Endothelial cell of umbilical vein (primary cell): ENCODE measurements around the gene LRRC8B.

Source experiments
- EZH2 ChIP-seq: IDR thresholded peaks from 2 replicates; pipeline ENCODE4 v1.6.1; 2012; ENCODE audit warnings: borderline replicate concordance, low read depth, mild to moderate bottlenecking, moderate library complexity, low read length, inconsistent platforms; ENCODE audit not compliant: severe bottlenecking
- FOS ChIP-seq: IDR thresholded peaks from 2 replicates; pipeline ENCODE4 v1.6.1; 2011; ENCODE audit warnings: mild to moderate bottlenecking, low read length, moderate library complexity, borderline replicate concordance; ENCODE audit not compliant: insufficient read depth
- GATA2 ChIP-seq: IDR thresholded peaks from 2 replicates; pipeline ENCODE4 v1.7.0; 2011; ENCODE audit warnings: low read depth, mild to moderate bottlenecking, moderate library complexity, mixed read lengths, low read length; ENCODE audit not compliant: insufficient read length, insufficient read depth
- JUN ChIP-seq: IDR thresholded peaks from 2 replicates; pipeline ENCODE4 v1.6.1; 2011; ENCODE audit warnings: borderline replicate concordance, low read depth; ENCODE audit not compliant: insufficient read length, insufficient read depth
- MYC ChIP-seq: IDR thresholded peaks from one replicate; pipeline ENCODE4 v1.6.1; 2011; ENCODE audit warnings: mild to moderate bottlenecking, low read depth, low read length
- POLR2A ChIP-seq: IDR thresholded peaks from 2 replicates; pipeline ENCODE4 v1.6.1; 2012; ENCODE audit warnings: low read depth, mild to moderate bottlenecking, control low read depth, low read length
- POLR2AphosphoS5 ChIP-seq: IDR thresholded peaks from 2 replicates; pipeline ENCODE4 v1.6.1; 2012; ENCODE audit warnings: low read depth, mild to moderate bottlenecking, control low read depth, low read length, moderate library complexity; ENCODE audit not compliant: insufficient read depth
- TF ChIP-seq, protein P1 (sequence below), 2 donors: IDR thresholded peaks; 1 replicate in 1 of 2; 2 replicates in 1 of 2; pipeline ENCODE4 v1.5.1; 2011; ENCODE audit warnings: low read length in 2 of 2, mild to moderate bottlenecking in 2 of 2, moderate library complexity in 2 of 2, control low read depth in 1 of 2, inconsistent platforms in 1 of 2, low read depth in 1 of 2; ENCODE audit not compliant: insufficient read depth in 1 of 2; ENCODE audit errors: extremely low read depth in 1 of 2
- TF ChIP-seq, protein P2 (sequence below): IDR thresholded peaks from 2 replicates; pipeline ENCODE4 v1.6.1; 2011; ENCODE audit not compliant: insufficient read depth, insufficient read length

DNA sequence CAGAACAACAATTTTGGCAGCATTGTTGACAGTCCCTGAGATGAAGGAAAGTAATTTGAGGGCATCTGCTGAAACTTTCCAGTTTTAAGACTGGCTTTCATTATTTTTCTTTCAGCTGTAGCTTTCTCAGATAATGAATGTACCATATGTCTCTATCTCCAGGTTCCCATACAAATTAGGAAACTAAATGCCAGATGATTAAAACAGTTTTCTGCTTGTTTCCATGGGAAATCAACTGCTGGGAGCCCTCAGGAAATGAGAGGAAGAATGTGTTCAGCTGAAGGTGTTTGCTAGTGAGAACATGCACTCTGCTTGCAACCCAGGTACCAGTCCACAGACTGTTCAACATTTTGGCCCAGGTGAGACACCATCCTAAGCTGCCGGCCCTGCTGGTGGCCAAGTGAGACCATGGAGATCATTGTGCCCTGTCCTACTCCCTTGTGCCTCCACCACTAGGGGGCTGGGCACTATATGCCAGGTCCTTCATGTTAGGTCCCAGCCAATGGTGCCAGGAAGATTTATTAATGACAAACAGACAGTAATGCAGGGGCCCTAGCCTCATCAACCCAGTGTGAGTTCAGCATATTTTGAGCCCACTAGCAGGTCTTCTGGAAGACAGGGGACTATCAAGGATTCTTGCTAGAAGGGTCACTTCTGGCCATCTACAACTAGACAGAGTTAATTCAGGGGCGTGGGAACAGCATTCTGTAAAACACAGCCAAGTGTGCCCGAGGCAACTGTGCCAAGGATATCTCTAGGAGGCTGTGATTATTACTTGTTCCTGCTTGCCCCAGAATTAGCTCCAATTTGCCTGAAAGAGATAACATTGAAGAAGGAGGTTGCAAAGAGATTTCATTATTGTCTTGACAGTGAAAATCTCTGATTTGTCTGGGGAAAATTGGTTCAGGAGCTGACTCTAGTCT lies 91.3 kb downstream of the LRRC8B start:
- TF ChIP-seq POLR2AphosphoS5, result no peak
- TF ChIP-seq, protein P1, sequence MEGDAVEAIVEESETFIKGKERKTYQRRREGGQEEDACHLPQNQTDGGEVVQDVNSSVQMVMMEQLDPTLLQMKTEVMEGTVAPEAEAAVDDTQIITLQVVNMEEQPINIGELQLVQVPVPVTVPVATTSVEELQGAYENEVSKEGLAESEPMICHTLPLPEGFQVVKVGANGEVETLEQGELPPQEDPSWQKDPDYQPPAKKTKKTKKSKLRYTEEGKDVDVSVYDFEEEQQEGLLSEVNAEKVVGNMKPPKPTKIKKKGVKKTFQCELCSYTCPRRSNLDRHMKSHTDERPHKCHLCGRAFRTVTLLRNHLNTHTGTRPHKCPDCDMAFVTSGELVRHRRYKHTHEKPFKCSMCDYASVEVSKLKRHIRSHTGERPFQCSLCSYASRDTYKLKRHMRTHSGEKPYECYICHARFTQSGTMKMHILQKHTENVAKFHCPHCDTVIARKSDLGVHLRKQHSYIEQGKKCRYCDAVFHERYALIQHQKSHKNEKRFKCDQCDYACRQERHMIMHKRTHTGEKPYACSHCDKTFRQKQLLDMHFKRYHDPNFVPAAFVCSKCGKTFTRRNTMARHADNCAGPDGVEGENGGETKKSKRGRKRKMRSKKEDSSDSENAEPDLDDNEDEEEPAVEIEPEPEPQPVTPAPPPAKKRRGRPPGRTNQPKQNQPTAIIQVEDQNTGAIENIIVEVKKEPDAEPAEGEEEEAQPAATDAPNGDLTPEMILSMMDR (IDR thresholded peaks at IDR 0.05; ENCODE audit: extremely low read depth in 1 of 2, insufficient read depth in 1 of 2, low read depth in 1 of 2, low read length in 2 of 2), result peak; percentile 36 to 61
- no peak for TF ChIP-seq POLR2A
- no peak for TF ChIP-seq FOS
- TF ChIP-seq, protein P2, sequence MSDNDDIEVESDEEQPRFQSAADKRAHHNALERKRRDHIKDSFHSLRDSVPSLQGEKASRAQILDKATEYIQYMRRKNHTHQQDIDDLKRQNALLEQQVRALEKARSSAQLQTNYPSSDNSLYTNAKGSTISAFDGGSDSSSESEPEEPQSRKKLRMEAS, result no peak
- no peak for TF ChIP-seq GATA2
- TF ChIP-seq EZH2, result no peak
- TF ChIP-seq MYC, result no peak
- TF ChIP-seq JUN, result no peak
